Suprapubic skin (tissue), 4 donors: ENCODE measurements around the gene CD300A. TPM values are rescaled to one million over a fixed set of nuclear protein-coding genes. Genes with fewer than 3 reads are reported as not detected.

Source experiments
- total RNA-seq, 4 donors: library from RNA; depleted of rRNA; stranded (reverse); fragments of >200 nt; gene quantifications; one replicate each; pipeline ENCODE4 v1.1.0, GENCODE V29; 2016

The CD300A gene
- total RNA-seq, 4 donors from 2014 or later, result 1.4 to 6.3 (median 2.9) TPM

Other genes with a start within 250 kb of the CD300A start
- not detected for gene DNAI2, start 192.4 kb upstream of the CD300A start, total RNA-seq
- 1 to 10 TPM in 2 of 4 donors, under 1 TPM in 2; 0.34 to 1.3 (median 1.0) TPM for gene KIF19, start 140.4 kb upstream of the CD300A start, total RNA-seq
- not detected for gene BTBD17, start 104.8 kb upstream of the CD300A start, total RNA-seq
- not detected for gene GPR142, start 99.1 kb upstream of the CD300A start, total RNA-seq
- gene GPRC5C, start 34.5 kb upstream of the CD300A start, total RNA-seq, result 100 to 1,000 TPM in 1 of 4 donors, 10 to 100 TPM in 3; 72.0 to 106 (median 91.5) TPM
- not detected for gene CD300LB, start 64.8 kb downstream of the CD300A start, total RNA-seq
- gene CD300C, start 79.5 kb downstream of the CD300A start, total RNA-seq, result under 1 TPM; 0.31 to 0.80 (median 0.53) TPM
- not detected for gene CD300H, start 100.9 kb downstream of the CD300A start, total RNA-seq
- gene CD300LD, start 125.6 kb downstream of the CD300A start, total RNA-seq, result not detected
- under 1 TPM in 1 of 4 donors, not detected in 3; 0.24 TPM for gene CD300E, start 157.1 kb downstream of the CD300A start, total RNA-seq
- gene CD300LF, start 246.3 kb downstream of the CD300A start, total RNA-seq, result not detected